ENCODE measurements around the gene SPTBN1. TPM values are rescaled to one million over a fixed set of nuclear protein-coding genes. Genes with fewer than 3 reads are reported as not detected.

SPTBN1 gene
- total RNA-seq, 4 donors from 2014 or later = 353 to 606 (median 498) TPM

DNA sequence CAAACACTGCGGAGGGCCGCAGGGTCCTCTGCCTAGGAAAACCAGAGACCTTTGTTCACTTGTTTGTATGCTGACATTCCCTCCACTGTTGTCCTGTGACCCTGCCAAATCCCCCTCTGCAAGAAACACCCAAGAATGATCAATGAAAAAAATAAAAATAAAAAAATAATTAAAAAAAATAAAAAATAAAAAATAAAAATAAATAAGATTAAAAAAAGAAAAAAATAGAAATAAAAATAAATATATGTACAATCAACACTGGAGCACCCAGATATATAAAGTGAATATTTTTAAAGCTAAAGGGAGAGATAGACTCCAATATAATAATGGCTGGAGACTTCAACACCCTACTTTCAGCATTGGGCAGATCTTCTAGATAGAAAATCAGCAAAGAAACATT, 243.5 kb downstream of the SPTBN1 start:
- no peak for ATAC-seq
- Histone ChIP-seq H3K27ac (no peak overlapping the region), H3K36me3 (no peaks in the 10 kb centered on the region), H3K27me3 (no peaks in the 10 kb centered on the region), H3K4me1 (peaks cover 0 to 6% (median 0%) of the 10 kb centered on the region in 3 donors), H3K9me3 (no peaks in the 10 kb centered on the region), H3K4me3 (no peak overlapping the region)
- WGBS, 2 donors (ENCODE audit: low coverage in 1 of 2) = no CpG with 5 or more reads among the region's 2 CpGs
- TF ChIP-seq, protein P1, sequence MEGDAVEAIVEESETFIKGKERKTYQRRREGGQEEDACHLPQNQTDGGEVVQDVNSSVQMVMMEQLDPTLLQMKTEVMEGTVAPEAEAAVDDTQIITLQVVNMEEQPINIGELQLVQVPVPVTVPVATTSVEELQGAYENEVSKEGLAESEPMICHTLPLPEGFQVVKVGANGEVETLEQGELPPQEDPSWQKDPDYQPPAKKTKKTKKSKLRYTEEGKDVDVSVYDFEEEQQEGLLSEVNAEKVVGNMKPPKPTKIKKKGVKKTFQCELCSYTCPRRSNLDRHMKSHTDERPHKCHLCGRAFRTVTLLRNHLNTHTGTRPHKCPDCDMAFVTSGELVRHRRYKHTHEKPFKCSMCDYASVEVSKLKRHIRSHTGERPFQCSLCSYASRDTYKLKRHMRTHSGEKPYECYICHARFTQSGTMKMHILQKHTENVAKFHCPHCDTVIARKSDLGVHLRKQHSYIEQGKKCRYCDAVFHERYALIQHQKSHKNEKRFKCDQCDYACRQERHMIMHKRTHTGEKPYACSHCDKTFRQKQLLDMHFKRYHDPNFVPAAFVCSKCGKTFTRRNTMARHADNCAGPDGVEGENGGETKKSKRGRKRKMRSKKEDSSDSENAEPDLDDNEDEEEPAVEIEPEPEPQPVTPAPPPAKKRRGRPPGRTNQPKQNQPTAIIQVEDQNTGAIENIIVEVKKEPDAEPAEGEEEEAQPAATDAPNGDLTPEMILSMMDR (IDR thresholded peaks at IDR 0.05) = no peak
- TF ChIP-seq POLR2AphosphoS5 (IDR thresholded peaks at IDR 0.05) (no peak), EP300 (IDR thresholded peaks at IDR 0.05) (no peak), POLR2A (IDR thresholded peaks at IDR 0.05) (no peak)

DNA sequence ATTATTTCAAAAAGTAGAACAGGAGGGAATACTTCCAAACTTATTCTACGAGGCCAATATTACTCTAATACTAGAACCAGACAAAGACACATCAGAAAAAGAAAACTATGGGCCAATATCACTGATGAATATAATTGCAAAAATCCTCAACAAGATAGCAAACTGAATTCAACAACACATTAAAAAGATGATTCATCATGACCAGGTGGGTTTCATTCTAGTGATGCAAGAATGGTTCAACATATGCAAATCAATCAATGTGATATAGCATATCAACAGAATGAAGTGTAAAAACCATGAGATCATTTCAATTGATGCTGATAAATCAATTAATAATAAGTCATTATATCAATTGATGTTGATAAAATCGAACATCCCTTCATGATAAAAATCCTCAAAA, 244.9 kb downstream of the SPTBN1 start:
- no peak for ATAC-seq
- H3K27me3 ChIP-seq = no peaks in the 10 kb centered on the region
- no peaks in the 10 kb centered on the region for H3K9me3 ChIP-seq
- TF ChIP-seq POLR2AphosphoS5 (IDR thresholded peaks at IDR 0.05) = no peak
- no peak for TF ChIP-seq EP300 (IDR thresholded peaks at IDR 0.05)
- TF ChIP-seq, protein P1 (IDR thresholded peaks at IDR 0.05) = no peak
- no peak for TF ChIP-seq POLR2A (IDR thresholded peaks at IDR 0.05)
- no peaks in the 10 kb centered on the region for H3K36me3 ChIP-seq
- 80 to 90% methylated on average over 2 of the region's 2 CpGs for WGBS, 2 donors (ENCODE audit: low coverage in 1 of 2)
- peaks cover 0 to 6% (median 0%) of the 10 kb centered on the region in 3 donors for H3K4me1 ChIP-seq
- no peak overlapping the region for H3K27ac ChIP-seq
- H3K4me3 ChIP-seq = no peak overlapping the region

DNA sequence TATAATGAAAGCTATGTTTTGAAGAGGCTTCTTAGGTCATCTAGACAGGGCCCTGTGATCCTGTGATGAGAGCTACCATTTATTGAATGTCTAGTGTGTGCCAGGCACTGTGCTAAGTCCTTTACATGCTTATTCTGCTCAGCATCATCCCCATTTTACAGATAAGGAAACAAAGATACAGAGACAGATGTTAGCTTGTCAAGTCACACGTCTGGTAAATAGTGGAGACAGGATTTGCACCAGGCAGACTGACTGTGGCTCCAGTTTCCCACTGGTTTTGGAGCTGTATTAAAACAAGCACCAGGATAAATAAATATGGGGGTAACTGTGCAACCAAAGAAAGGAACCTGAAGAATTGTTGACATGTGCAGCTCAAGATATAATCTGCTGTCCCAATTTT, 248.1 kb downstream of the SPTBN1 start:
- no peaks in the 10 kb centered on the region for H3K9me3 ChIP-seq
- WGBS, 2 donors (ENCODE audit: low coverage in 1 of 2) = 56 to 67% methylated on average over 1 of the region's 1 CpG
- no peaks in the 10 kb centered on the region for H3K36me3 ChIP-seq
- H3K27ac ChIP-seq = peak overlapping the region in 1 of 4 donors; percentile 26
- H3K27me3 ChIP-seq = peaks cover 10% of the 10 kb centered on the region
- TF ChIP-seq, protein P1 (IDR thresholded peaks at IDR 0.05) = no peak
- TF ChIP-seq EP300 (IDR thresholded peaks at IDR 0.05) = no peak
- TF ChIP-seq POLR2A (IDR thresholded peaks at IDR 0.05) = no peak
- no peak for TF ChIP-seq POLR2AphosphoS5 (IDR thresholded peaks at IDR 0.05)
- H3K4me3 ChIP-seq = no peak overlapping the region
- no peak for ATAC-seq
- H3K4me1 ChIP-seq = peaks cover 0 to 15% (median 7%) of the 10 kb centered on the region in 3 donors

DNA sequence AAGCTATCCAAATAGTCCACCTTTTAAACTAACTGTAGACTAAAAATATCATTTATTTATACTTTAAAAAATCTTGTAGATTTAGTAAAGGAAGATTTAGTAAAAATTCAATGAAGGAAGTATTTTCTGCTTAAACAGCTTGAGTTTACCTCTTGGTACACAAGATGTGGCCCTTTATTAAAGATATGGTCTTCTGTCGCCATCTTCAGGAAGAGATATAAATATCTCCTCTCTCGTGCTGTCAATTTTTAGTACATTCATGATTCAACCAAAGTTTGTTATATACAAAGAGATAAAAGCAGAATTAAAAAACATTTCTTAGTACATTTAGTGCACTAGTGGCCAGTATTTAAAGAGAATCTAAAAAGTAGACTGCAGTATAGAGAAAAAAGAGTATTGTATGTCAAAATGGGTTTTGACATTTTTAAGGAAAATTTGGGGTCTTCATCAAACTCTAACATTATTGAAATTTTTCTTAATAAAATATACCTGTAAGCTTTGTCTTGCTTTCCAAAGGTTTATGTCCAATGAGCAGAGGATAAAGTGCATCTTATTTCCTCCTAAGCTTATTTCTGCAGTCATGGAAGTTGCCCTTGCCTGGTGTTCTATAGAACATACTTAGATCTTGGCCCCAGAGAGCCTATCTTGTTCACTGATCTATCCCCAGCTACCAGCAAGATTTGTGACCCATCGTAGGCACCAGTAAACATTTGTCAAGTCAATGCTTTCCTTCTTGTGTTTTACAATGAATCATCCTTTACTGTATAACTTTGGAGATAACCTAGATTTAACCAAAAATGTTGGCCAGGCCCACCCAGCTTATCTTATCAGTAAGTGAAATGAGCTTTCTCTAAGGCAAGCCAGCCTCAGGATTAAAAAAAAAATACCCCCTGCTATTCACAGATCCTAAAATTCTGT, 248.8 kb downstream of the SPTBN1 start:
- ATAC-seq = peak; percentile 55
- peak overlapping the region in 1 of 4 donors; percentile 26 for H3K27ac ChIP-seq
- H3K36me3 ChIP-seq = no peaks in the 10 kb centered on the region
- no peak for TF ChIP-seq POLR2A (IDR thresholded peaks at IDR 0.05)
- TF ChIP-seq, protein P1 (IDR thresholded peaks at IDR 0.05) = peak; percentile 47 to 74 (median 64)
- no peak overlapping the region for H3K4me3 ChIP-seq
- H3K27me3 ChIP-seq = peaks cover 15% of the 10 kb centered on the region
- no peaks in the 10 kb centered on the region for H3K9me3 ChIP-seq
- WGBS, 2 donors (ENCODE audit: low coverage in 1 of 2) = 0 to 5% methylated on average over 3 of the region's 3 CpGs
- H3K4me1 ChIP-seq = peaks cover 0 to 19% (median 7%) of the 10 kb centered on the region in 3 donors

- no peak for ATAC-seq
- H3K36me3 ChIP-seq = no peaks in the 10 kb centered on the region
Observed at GRCh38 chr2:54706622-54707021, 250.5 kb downstream of the SPTBN1 start.

More at GRCh38 chr2:54706622-54707021, 250.5 kb downstream of the SPTBN1 start:
- Histone ChIP-seq H3K27ac (no peak overlapping the region), H3K9me3 (no peaks in the 10 kb centered on the region), H3K4me1 (peaks cover 0 to 19% (median 7%) of the 10 kb centered on the region in 3 donors), H3K4me3 (no peak overlapping the region), H3K27me3 (peaks cover 20% of the 10 kb centered on the region)
- 82 to 88% methylated on average over 1 of the region's 1 CpG for WGBS, 2 donors (ENCODE audit: low coverage in 1 of 2)
- TF ChIP-seq POLR2A (IDR thresholded peaks at IDR 0.05) (no peak), POLR2AphosphoS5 (IDR thresholded peaks at IDR 0.05) (no peak), EP300 (IDR thresholded peaks at IDR 0.05) (no peak)
- TF ChIP-seq, protein P1 (IDR thresholded peaks at IDR 0.05) = no peak

All from gastroesophageal sphincter (tissue), 4 donors.